ENCODE data around the gene CDK16.

The CDK16 gene

GRCh38 chrX:47218280-47218919 lies at the start of gene CDK16:
CDK16 (plus strand) TSS chrX:47218681; CDS start chrX:47223558, 4,877 bp downstream.
- peak; percentile 83 for DNase-seq

- DNase-seq: no peak
These were observed 49.2 kb upstream of the CDK16 start for GRCh38 chrX:47169273-47169672.

GRCh38 chrX:47169726-47170515 lies 48.6 kb upstream of the CDK16 start:
- no peak for DNase-seq

- no peak for DNase-seq
These were observed 47.4 kb upstream of the CDK16 start for GRCh38 chrX:47170861-47171692.

GRCh38 chrX:47171996-47172395 lies 46.5 kb upstream of the CDK16 start:
- DNase-seq: no peak

- DNase-seq: no peak
These were observed 45.9 kb upstream of the CDK16 start for GRCh38 chrX:47172549-47172948.

- no peak for DNase-seq
These were observed 45.3 kb upstream of the CDK16 start for GRCh38 chrX:47172971-47173792.

- DNase-seq: no peak
These were observed 44.1 kb upstream of the CDK16 start for GRCh38 chrX:47174376-47174775.

GRCh38 chrX:47174846-47175587 lies 43.5 kb upstream of the CDK16 start:
- no peak for DNase-seq

- DNase-seq: no peak
These were observed 42.9 kb upstream of the CDK16 start for GRCh38 chrX:47175588-47175980.

GRCh38 chrX:47176101-47176740 lies 42.3 kb upstream of the CDK16 start:
- DNase-seq: no peak

GRCh38 chrX:47177079-47177478 lies 41.4 kb upstream of the CDK16 start:
- DNase-seq: no peak

GRCh38 chrX:47178337-47178736 lies 40.1 kb upstream of the CDK16 start:
- DNase-seq: no peak

- no peak for DNase-seq
These were observed 39.1 kb upstream of the CDK16 start for GRCh38 chrX:47179221-47179927.

- DNase-seq: no peak
These were observed 38.6 kb upstream of the CDK16 start for GRCh38 chrX:47179928-47180255.

- DNase-seq: no peak
These were observed 38.1 kb upstream of the CDK16 start for GRCh38 chrX:47180346-47180745.

- no peak for DNase-seq
These were observed 37.2 kb upstream of the CDK16 start for GRCh38 chrX:47181301-47181700.

- DNase-seq: no peak
These were observed 36.3 kb upstream of the CDK16 start for GRCh38 chrX:47182106-47182700.

GRCh38 chrX:47184486-47184885 lies 34.0 kb upstream of the CDK16 start:
- DNase-seq: no peak

- no peak for DNase-seq
These were observed 33.2 kb upstream of the CDK16 start for GRCh38 chrX:47185241-47185640.
